Panc1 (cell line): ENCODE results near the gene MYLK3. TPM values are rescaled to one million over a fixed set of nuclear protein-coding genes. Genes with fewer than 3 reads are reported as not detected.

Experiments used
- ATAC-seq: fragments of 200-7000 bp; cut with Tn5 transposase; 2 replicates; pipeline ENCODE4 v1.9.1; 2020; ENCODE audit warnings: mild to moderate bottlenecking, moderate library complexity
- BruUV-seq: library from RNA; stranded (reverse); fragments of 400-500 nt; replicated peaks from 2 replicates; lab custom pipeline; 2021; lab: Mats Ljungman, UMichigan
- CTCF ChIA-PET: fragments of 300-600 bp; sonication (Branson Sonifier 250); formaldehyde crosslinking; loops from one replicate; lab custom pipeline; 2022; ENCODE audit warnings: antibody characterized with exemption; lab: Charles Lee
- POLR2A ChIA-PET: fragments of 300-600 bp; sonication (Branson Sonifier 250); formaldehyde crosslinking; loops from one replicate; lab custom pipeline; 2022; ENCODE audit warnings: antibody characterized with exemption; lab: Charles Lee
- DNase-seq: peaks from one replicate; pipeline ENCODE4 v3.0.0-alpha.2; 2010; ENCODE audit warnings: low read depth, low spot score
- H3K27ac ChIP-seq: 2 replicates; pipeline ENCODE4 v1.5.1; 2011; ENCODE audit warnings: mild to moderate bottlenecking, low read length, inconsistent platforms
- H3K27me3 ChIP-seq: fragments of 200-500 bp; sonication (Bioruptor generic); 2 replicates; pipeline ENCODE4 v1.6.0; 2014; ENCODE audit warnings: low read length, inconsistent platforms; ENCODE audit not compliant: control insufficient read depth, insufficient read depth
- H3K36me3 ChIP-seq: fragments of 200-500 bp; sonication (Bioruptor generic); 2 replicates; pipeline ENCODE4 v1.5.1; 2014; ENCODE audit warnings: inconsistent platforms, mild to moderate bottlenecking, low read length, moderate library complexity; ENCODE audit not compliant: control insufficient read depth, insufficient read depth
- H3K4me1 ChIP-seq: 2 replicates; pipeline ENCODE4 v1.5.1; 2011; ENCODE audit warnings: inconsistent platforms, mild to moderate bottlenecking, low read length, moderate library complexity; ENCODE audit not compliant: control insufficient read depth, insufficient read depth
- H3K4me3 ChIP-seq, 2 experiments: 2 replicates each; pipeline ENCODE4 v1.5.1; 2011 to 2012; ENCODE audit warnings: low read depth in 2 of 2, low read length in 2 of 2, mild to moderate bottlenecking in 2 of 2, inconsistent platforms in 1 of 2, moderate library complexity in 1 of 2
- H3K9me3 ChIP-seq: fragments of 200-500 bp; sonication (Bioruptor generic); 2 replicates; pipeline ENCODE4 v1.5.1; 2014; ENCODE audit warnings: low read depth, mild to moderate bottlenecking, inconsistent platforms, low read length, moderate library complexity; ENCODE audit not compliant: control insufficient read depth, insufficient read depth
- POLR2AphosphoS5 ChIP-seq: IDR thresholded peaks from 2 replicates; pipeline ENCODE4 v1.6.1; 2012; ENCODE audit warnings: mild to moderate bottlenecking, low read depth, low read length, moderate library complexity
- REST ChIP-seq, 2 experiments: IDR thresholded peaks; 2 replicates each; pipeline ENCODE4 v1.6.1; 2011 to 2012; ENCODE audit warnings: low read depth in 2 of 2, control low read depth in 1 of 2, low read length in 1 of 2, mild to moderate bottlenecking in 1 of 2, moderate library complexity in 1 of 2; ENCODE audit not compliant: insufficient read depth in 1 of 2
- SIN3A ChIP-seq: IDR thresholded peaks from 2 replicates; pipeline ENCODE4 v1.6.1; 2012; ENCODE audit warnings: low read depth, mild to moderate bottlenecking, low read length, moderate library complexity, borderline replicate concordance; ENCODE audit not compliant: insufficient read depth
- TCF7L2 ChIP-seq: IDR thresholded peaks from 2 replicates; pipeline ENCODE4 v1.6.1; 2011; ENCODE audit warnings: mild to moderate bottlenecking, low read depth, low read length, inconsistent platforms
- in situ Hi-C: cut with HindIII; loops from 2 replicates; pipeline ENCODE4 v1.10.0; 2016; ENCODE audit warnings: low sequenced_read_pairs, low pct_unique_long_range_greater_than_20kb
- intact Hi-C: fragments of 100-400 bp; cut with micrococcal nuclease; formaldehyde crosslinking; loops from one replicate; pipeline ENCODE4 v1.10.0; 2022; ENCODE audit not compliant: unreplicated experiment
- total RNA-seq: library from RNA; stranded (reverse); gene quantifications from one replicate; pipeline ENCODE4 v1.2.1, GENCODE V29; 2021; ENCODE audit not compliant: unreplicated experiment
- TF ChIP-seq, protein P1 (sequence below): fragments of 450-650 bp; IDR thresholded peaks from 2 replicates; pipeline ENCODE4 v1.5.1; 2017; ENCODE audit warnings: mild to moderate bottlenecking

MYLK3 gene
- total RNA-seq, 1 experiment from 2014 or later: 0.31 TPM

DNA sequence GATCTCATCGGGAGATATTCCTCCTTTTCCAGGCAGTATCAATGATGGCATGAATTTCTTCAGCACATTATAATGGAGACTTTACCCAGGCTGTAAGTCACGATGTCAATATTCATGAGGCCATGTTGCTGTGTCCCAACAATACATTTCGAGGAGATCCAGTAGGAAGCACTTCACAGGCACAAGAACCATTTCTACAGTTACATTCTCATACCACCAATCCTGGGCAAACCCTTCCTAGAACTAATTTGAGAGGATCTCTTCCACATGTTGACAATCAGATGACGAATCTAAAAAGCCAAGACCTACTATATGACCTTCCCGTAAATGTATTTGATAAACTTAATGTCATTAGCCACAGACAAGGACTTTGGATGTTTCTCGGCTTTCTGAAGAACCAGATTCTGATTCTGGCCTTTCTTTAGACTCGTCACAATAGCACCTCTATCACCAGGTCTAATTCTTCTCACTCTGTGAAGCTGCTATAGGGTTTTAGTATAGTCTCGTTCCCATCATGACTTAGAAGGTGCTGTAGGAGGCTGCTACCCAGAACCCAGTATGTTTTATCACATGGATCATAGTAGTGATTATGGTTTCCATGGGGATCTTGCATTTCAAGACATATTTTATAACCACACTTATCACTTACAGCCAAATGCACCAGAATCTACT is 42.6 kb upstream of the MYLK3 start:
- in situ Hi-C loops: no loop called here
- Histone ChIP-seq H3K9me3 (no peaks in the 10 kb centered on the region; the same call in 1 of the 2 replicates), H3K4me3 (peak overlapping the region; percentile 59 to 63), H3K4me1 (no peaks in the 10 kb centered on the region), H3K27me3 (no peaks in the 10 kb centered on the region), H3K36me3 (no peaks in the 10 kb centered on the region), H3K27ac (peak overlapping the region; percentile 51; the same call in 1 of the 2 replicates)
- intact Hi-C loops: loop anchor here (5.0 kb wide), 1 partner anchor 103 kb away; the partner anchor contains the start of genes ORC6 and VPS35
- BruUV-seq: no TSS peak
- ATAC-seq (peak; percentile 34; the same call in 1 of the 2 replicates), DNase-seq (no peak)
- POLR2A ChIA-PET: no interaction called here
- TF ChIP-seq TCF7L2 (no peak), REST (IDR thresholded peaks at IDR 0.05; ENCODE audit: insufficient read depth in 1 of 2, low read depth in 2 of 2, low read length in 1 of 2) (no peak), SIN3A (no peak), POLR2AphosphoS5 (no peak)
- TF ChIP-seq, protein P1, sequence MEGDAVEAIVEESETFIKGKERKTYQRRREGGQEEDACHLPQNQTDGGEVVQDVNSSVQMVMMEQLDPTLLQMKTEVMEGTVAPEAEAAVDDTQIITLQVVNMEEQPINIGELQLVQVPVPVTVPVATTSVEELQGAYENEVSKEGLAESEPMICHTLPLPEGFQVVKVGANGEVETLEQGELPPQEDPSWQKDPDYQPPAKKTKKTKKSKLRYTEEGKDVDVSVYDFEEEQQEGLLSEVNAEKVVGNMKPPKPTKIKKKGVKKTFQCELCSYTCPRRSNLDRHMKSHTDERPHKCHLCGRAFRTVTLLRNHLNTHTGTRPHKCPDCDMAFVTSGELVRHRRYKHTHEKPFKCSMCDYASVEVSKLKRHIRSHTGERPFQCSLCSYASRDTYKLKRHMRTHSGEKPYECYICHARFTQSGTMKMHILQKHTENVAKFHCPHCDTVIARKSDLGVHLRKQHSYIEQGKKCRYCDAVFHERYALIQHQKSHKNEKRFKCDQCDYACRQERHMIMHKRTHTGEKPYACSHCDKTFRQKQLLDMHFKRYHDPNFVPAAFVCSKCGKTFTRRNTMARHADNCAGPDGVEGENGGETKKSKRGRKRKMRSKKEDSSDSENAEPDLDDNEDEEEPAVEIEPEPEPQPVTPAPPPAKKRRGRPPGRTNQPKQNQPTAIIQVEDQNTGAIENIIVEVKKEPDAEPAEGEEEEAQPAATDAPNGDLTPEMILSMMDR: no peak
- CTCF ChIA-PET: no interaction called here

DNA sequence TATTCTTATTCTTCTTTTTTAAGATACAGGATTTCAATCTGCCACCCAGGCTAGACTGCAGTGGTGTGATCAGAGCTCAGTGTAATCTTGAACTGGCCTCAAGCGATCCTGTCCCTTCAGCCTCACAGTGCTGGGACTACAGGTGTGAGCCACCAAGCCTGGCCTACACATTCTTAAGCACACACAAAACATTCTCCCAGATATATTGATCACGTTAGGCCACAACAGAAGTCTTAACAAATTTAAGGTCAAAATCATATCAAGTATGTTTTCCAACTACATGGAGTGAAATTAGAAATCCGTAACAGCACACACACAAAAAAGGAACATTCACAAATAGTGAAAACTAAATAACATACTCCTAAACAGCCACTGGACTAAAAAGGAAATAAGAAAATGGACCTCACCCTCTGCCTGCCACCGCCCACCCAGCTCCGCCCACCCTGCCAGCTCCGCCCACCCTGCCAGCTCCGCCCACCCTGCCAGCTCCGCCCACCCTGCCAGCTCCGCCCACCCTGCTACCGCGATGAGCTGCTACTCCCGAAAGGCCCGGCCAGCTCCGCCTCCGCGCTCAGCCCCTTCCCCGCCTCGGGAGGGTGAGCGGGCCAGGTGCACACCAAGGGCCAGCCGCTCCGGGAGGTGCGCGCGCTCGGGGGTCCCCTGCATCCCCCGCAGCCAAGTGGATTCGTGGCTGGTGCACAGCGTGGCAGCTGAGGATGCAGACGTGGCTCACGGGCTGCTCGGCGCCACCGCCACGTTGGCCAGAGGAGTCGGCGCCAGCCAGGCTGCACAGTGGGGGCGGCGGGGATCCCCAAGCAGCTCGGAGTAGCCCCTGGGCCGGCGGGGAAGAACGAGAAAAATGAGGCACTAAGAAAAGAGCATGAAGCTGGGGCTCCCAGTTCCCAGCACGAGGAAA is 41.6 kb upstream of the MYLK3 start:
- no peaks in the 10 kb centered on the region; the same call in 1 of the 2 replicates for H3K4me1 ChIP-seq
- no peaks in the 10 kb centered on the region for H3K36me3 ChIP-seq
- CTCF ChIA-PET: interaction anchor here (0.6 to 0.9 kb wide), 3 partner anchors 12 to 116 kb away, joined by 5 to 18 read pairs (median 14); no protein-coding TSS in a partner anchor
- peak overlapping the region; percentile 51; the same call in 1 of the 2 replicates for H3K27ac ChIP-seq
- peak overlapping the region; percentile 59 to 63 for H3K4me3 ChIP-seq
- no peaks in the 10 kb centered on the region for H3K27me3 ChIP-seq
- in situ Hi-C loops (no loop called here), intact Hi-C loops (loop anchor here (5.0 kb wide), 1 partner anchor 102 kb away; the partner anchor contains the start of genes ORC6 and VPS35)
- peak; percentile 98 for ATAC-seq
- no peak for DNase-seq
- POLR2A ChIA-PET: no interaction called here
- TF ChIP-seq REST (IDR thresholded peaks at IDR 0.05; ENCODE audit: insufficient read depth in 1 of 2, low read depth in 2 of 2, low read length in 1 of 2) (no peak), TCF7L2 (no peak), SIN3A (no peak), POLR2AphosphoS5 (no peak; the same call in 1 of the 2 replicates)
- TF ChIP-seq, protein P1: no peak
- H3K9me3 ChIP-seq: no peaks in the 10 kb centered on the region; the same call in 1 of the 2 replicates
- BruUV-seq: no TSS peak
